ENCODE results near the gene KIF2C. TPM values are rescaled to one million over a fixed set of nuclear protein-coding genes. Genes with fewer than 3 reads are reported as not detected.

The KIF2C gene
- total and polyA plus RNA-seq, 9 of the 15 experiments (the other 6 are each of a cell fraction or from before 2014, with no cell fraction given): 84.9 to 226 (median 169) TPM

DNA sequence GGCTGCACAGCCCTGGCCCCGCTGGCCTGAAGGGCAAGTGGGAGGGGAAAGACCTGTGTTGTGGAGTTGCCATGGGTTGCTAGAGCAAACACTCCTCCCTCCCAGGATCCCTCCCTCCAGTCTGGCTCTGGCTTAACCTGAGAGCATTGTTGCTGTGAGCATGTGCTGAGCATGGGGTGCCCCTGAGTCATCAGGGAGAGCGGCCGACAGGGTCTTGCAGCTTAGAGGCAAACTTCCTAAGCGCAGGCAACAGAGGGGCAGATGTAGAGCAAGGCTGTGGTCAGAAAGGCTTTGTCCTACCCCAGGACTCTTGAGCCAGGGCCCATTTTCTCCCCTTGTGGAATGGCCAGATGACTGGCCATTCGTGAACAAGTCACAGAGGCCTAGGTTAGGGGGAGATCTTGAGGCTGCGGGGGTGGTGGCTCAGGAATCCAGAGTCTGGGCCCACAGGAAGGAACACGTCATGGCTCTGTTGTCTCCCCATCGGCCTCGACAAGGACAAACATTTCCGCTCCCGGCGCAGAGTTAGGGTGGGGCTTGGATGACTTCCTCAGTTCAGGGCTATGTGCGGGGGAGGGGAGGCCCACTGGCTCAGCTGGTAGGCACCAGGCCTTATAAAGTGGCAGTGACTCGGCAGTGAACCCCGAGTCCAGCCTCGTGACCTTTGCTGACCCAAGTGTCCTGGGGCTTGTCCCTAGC lies 67.9 kb downstream of the KIF2C start (continued):
- TF ChIP-seq, protein P1, sequence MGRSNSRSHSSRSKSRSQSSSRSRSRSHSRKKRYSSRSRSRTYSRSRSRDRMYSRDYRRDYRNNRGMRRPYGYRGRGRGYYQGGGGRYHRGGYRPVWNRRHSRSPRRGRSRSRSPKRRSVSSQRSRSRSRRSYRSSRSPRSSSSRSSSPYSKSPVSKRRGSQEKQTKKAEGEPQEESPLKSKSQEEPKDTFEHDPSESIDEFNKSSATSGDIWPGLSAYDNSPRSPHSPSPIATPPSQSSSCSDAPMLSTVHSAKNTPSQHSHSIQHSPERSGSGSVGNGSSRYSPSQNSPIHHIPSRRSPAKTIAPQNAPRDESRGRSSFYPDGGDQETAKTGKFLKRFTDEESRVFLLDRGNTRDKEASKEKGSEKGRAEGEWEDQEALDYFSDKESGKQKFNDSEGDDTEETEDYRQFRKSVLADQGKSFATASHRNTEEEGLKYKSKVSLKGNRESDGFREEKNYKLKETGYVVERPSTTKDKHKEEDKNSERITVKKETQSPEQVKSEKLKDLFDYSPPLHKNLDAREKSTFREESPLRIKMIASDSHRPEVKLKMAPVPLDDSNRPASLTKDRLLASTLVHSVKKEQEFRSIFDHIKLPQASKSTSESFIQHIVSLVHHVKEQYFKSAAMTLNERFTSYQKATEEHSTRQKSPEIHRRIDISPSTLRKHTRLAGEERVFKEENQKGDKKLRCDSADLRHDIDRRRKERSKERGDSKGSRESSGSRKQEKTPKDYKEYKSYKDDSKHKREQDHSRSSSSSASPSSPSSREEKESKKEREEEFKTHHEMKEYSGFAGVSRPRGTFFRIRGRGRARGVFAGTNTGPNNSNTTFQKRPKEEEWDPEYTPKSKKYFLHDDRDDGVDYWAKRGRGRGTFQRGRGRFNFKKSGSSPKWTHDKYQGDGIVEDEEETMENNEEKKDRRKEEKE (IDR thresholded peaks at IDR 0.05; ENCODE audit: borderline replicate concordance in 1 of 2, control insufficient read depth in 1 of 2, low read depth in 2 of 2, low read length in 1 of 2): no peak; a peak in 1 of 4 replicates
- TF ChIP-seq MTF1 (CRISPR knock-in tag; IDR thresholded peaks at IDR 0.05; ENCODE audit: borderline replicate concordance): no peak
- TF ChIP-seq ZFP1 (CRISPR knock-in tag; IDR thresholded peaks at IDR 0.05): no peak
- no peak for TF ChIP-seq NCOA2 (IDR thresholded peaks at IDR 0.05; ENCODE audit: partially characterized antibody in 2 of 2)
- no peak for TF ChIP-seq ZNF165 (CRISPR knock-in tag; IDR thresholded peaks at IDR 0.05; ENCODE audit: borderline replicate concordance)
- peak in 1 of 2 experiments; percentile 72; a peak in 3 of 4 replicates for TF ChIP-seq TRIM24 (IDR thresholded peaks at IDR 0.05)
- peak; percentile 81 for TF ChIP-seq BHLHE40 (IDR thresholded peaks at IDR 0.05; ENCODE audit: low read length)
- TF ChIP-seq SMARCA5 (IDR thresholded peaks at IDR 0.05): peak; percentile 30; the same call in 1 of the 2 replicates
- TF ChIP-seq ZNF224 (CRISPR knock-in tag; IDR thresholded peaks at IDR 0.05): no peak
- TF ChIP-seq ZFP36 (IDR thresholded peaks at IDR 0.05; ENCODE audit: low read depth, low read length, partially characterized antibody): peak; percentile 34
- TF ChIP-seq COPS2 (conservative IDR thresholded peaks at IDR 0.05): no peak
- no peak for TF ChIP-seq ZNF146 (CRISPR knock-in tag; IDR thresholded peaks at IDR 0.05; ENCODE audit: unreplicated experiment)
- TF ChIP-seq, protein P2, sequence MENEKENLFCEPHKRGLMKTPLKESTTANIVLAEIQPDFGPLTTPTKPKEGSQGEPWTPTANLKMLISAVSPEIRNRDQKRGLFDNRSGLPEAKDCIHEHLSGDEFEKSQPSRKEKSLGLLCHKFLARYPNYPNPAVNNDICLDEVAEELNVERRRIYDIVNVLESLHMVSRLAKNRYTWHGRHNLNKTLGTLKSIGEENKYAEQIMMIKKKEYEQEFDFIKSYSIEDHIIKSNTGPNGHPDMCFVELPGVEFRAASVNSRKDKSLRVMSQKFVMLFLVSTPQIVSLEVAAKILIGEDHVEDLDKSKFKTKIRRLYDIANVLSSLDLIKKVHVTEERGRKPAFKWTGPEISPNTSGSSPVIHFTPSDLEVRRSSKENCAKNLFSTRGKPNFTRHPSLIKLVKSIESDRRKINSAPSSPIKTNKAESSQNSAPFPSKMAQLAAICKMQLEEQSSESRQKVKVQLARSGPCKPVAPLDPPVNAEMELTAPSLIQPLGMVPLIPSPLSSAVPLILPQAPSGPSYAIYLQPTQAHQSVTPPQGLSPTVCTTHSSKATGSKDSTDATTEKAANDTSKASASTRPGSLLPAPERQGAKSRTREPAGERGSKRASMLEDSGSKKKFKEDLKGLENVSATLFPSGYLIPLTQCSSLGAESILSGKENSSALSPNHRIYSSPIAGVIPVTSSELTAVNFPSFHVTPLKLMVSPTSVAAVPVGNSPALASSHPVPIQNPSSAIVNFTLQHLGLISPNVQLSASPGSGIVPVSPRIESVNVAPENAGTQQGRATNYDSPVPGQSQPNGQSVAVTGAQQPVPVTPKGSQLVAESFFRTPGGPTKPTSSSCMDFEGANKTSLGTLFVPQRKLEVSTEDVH (IDR thresholded peaks at IDR 0.05; ENCODE audit: low read depth, partially characterized antibody): no peak
- no peak for TF ChIP-seq SMARCB1 (IDR thresholded peaks at IDR 0.05; ENCODE audit: insufficient read length, low read depth)
- no peak for TF ChIP-seq HNRNPK (IDR thresholded peaks at IDR 0.05; ENCODE audit: low read depth, low read length, poor library complexity, severe bottlenecking)
- TF ChIP-seq, protein P3, sequence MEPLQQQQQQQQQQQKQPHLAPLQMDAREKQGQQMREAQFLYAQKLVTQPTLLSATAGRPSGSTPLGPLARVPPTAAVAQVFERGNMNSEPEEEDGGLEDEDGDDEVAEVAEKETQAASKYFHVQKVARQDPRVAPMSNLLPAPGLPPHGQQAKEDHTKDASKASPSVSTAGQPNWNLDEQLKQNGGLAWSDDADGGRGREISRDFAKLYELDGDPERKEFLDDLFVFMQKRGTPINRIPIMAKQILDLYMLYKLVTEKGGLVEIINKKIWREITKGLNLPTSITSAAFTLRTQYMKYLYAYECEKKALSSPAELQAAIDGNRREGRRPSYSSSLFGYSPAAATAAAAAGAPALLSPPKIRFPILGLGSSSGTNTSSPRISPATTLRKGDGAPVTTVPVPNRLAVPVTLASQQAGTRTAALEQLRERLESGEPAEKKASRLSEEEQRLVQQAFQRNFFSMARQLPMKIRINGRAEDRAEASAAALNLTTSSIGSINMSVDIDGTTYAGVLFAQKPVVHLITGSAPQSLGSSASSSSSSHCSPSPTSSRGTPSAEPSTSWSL (CRISPR knock-in tag; IDR thresholded peaks at IDR 0.05; ENCODE audit: borderline replicate concordance): peak; percentile 22; the same call in 1 of the 2 replicates
- no peak for TF ChIP-seq FUS (optimal IDR thresholded peaks at IDR 0.05; ENCODE audit: low read depth, low read length)
- peak; percentile 16 to 72; a peak in 2 of 4 replicates for TF ChIP-seq RCOR1 (IDR thresholded peaks at IDR 0.05; ENCODE audit: borderline replicate concordance in 1 of 2, low read depth in 2 of 2, low read length in 2 of 2)
- TF ChIP-seq, protein P4, sequence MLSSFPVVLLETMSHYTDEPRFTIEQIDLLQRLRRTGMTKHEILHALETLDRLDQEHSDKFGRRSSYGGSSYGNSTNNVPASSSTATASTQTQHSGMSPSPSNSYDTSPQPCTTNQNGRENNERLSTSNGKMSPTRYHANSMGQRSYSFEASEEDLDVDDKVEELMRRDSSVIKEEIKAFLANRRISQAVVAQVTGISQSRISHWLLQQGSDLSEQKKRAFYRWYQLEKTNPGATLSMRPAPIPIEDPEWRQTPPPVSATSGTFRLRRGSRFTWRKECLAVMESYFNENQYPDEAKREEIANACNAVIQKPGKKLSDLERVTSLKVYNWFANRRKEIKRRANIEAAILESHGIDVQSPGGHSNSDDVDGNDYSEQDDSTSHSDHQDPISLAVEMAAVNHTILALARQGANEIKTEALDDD (IDR thresholded peaks at IDR 0.05): peak; percentile 84; the same call in 1 of the 2 replicates
- TF ChIP-seq KDM2B (CRISPR knock-in tag; IDR thresholded peaks at IDR 0.05): no peak; the same call in 1 of the 2 replicates

Measured in K562 (cell line).